Subcutaneous abdominal adipose tissue (tissue), 5 donors: ENCODE data around the gene AWAT2.

Experiments used
- H3K27ac ChIP-seq: one replicate; pipeline ENCODE4 v1.7.0; 2013; ENCODE audit warnings: low read depth, mild to moderate bottlenecking, inconsistent platforms, low read length, moderate library complexity
- H3K27me3 ChIP-seq, 5 donors: one replicate each; pipeline ENCODE4 v1.7.0; 2013; ENCODE audit warnings: low read length in 5 of 5, inconsistent platforms in 1 of 5; ENCODE audit not compliant: control insufficient read depth in 5 of 5, insufficient read depth in 4 of 5
- H3K36me3 ChIP-seq, 5 donors: one replicate each; pipeline ENCODE4 v1.7.0; 2013; ENCODE audit warnings: low read length in 5 of 5; ENCODE audit not compliant: control insufficient read depth in 5 of 5, insufficient read depth in 5 of 5
- H3K4me1 ChIP-seq, 5 donors: one replicate each; pipeline ENCODE4 v1.7.0; 2013; ENCODE audit warnings: low read length in 5 of 5, mild to moderate bottlenecking in 3 of 5, moderate library complexity in 1 of 5; ENCODE audit not compliant: control insufficient read depth in 5 of 5, insufficient read depth in 5 of 5
- H3K4me3 ChIP-seq, 5 donors: one replicate each; pipeline ENCODE4 v1.7.0; 2013; ENCODE audit warnings: low read length in 5 of 5, low read depth in 1 of 5
- H3K9ac ChIP-seq, 5 donors: one replicate each; pipeline ENCODE4 v1.7.0; 2013; ENCODE audit warnings: low read length in 5 of 5, mild to moderate bottlenecking in 4 of 5, moderate library complexity in 3 of 5
- H3K9me3 ChIP-seq, 5 donors: one replicate each; pipeline ENCODE4 v1.7.0; 2013; ENCODE audit warnings: low read length in 5 of 5; ENCODE audit not compliant: control insufficient read depth in 5 of 5
- donor health status: healthy.
- donor health status: healthy.
- donor health status: healthy.
- donor health status: healthy.
- donor health status: healthy.

The AWAT2 gene

GRCh38 chrX:70079297-70079696 lies 29.6 kb upstream of the AWAT2 start:
- Histone ChIP-seq H3K4me1 (no peaks in the 10 kb centered on the region), H3K9ac (no peak overlapping the region), H3K4me3 (no peak overlapping the region), H3K36me3 (no peaks in the 10 kb centered on the region), H3K9me3 (peaks cover 0 to 10% (median 4%) of the 10 kb centered on the region in 5 donors), H3K27me3 (peaks cover 3 to 19% (median 6%) of the 10 kb centered on the region in 5 donors), H3K27ac (no peak overlapping the region)

DNA sequence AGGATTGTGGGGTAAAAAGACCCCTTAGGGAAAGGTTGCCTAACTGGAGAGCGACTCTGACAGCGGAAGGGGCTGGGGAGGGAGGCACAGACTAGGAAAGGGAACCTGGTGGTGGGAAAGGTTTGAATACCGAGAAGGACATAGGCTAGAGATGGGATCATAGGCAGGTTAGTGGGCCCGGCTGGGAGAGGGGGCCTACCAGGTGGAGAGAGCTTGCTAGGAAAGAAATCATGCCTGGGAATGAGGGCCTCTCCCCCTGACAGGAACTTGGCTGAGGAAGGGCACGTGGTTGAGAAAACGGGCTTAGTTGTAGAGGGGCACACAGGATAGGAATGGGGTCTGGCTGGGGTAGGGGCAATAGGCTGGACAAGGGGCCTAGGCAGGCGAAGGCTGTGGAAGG lies 16.9 kb upstream of the AWAT2 start:
- Histone ChIP-seq H3K27me3 (peaks cover 8 to 25% (median 17%) of the 10 kb centered on the region in 5 donors), H3K9me3 (peaks cover 0 to 13% (median 5%) of the 10 kb centered on the region in 5 donors), H3K4me1 (no peaks in the 10 kb centered on the region), H3K36me3 (no peaks in the 10 kb centered on the region), H3K9ac (no peak overlapping the region), H3K4me3 (no peak overlapping the region), H3K27ac (no peak overlapping the region)

- Histone ChIP-seq H3K27me3 (peaks cover 8 to 21% (median 17%) of the 10 kb centered on the region in 5 donors), H3K9me3 (peaks cover 0 to 13% (median 5%) of the 10 kb centered on the region in 5 donors), H3K36me3 (no peaks in the 10 kb centered on the region), H3K9ac (no peak overlapping the region), H3K4me1 (no peaks in the 10 kb centered on the region), H3K27ac (no peak overlapping the region), H3K4me3 (no peak overlapping the region)
These were observed 13.3 kb upstream of the AWAT2 start for GRCh38 chrX:70062961-70063550.

- H3K27ac ChIP-seq, result no peak within 1 kb of the TSS
- no peaks in the 10 kb centered on the region for H3K36me3 ChIP-seq
- peaks cover 7 to 17% (median 13%) of the 10 kb centered on the region in 5 donors for H3K27me3 ChIP-seq
- H3K4me3 ChIP-seq, result no peak within 1 kb of the TSS
- H3K9ac ChIP-seq, result no peak within 1 kb of the TSS
- H3K4me1 ChIP-seq, result no peaks in the 10 kb centered on the region
- H3K9me3 ChIP-seq, result peaks cover 0 to 13% (median 5%) of the 10 kb centered on the region in 5 donors
These were observed 12.3 kb upstream of the AWAT2 start, which contains the start of gene OTUD6A for GRCh38 chrX:70062076-70062475. OTUD6A (plus strand) TSS chrX:70062457; CDS start chrX:70062525, 68 bp downstream.

- Histone ChIP-seq H3K4me3 (no peak overlapping the region), H3K9me3 (no peaks in the 10 kb centered on the region), H3K4me1 (no peaks in the 10 kb centered on the region), H3K27ac (no peak overlapping the region), H3K9ac (no peak overlapping the region), H3K27me3 (peaks cover 3 to 30% (median 10%) of the 10 kb centered on the region in 5 donors), H3K36me3 (no peaks in the 10 kb centered on the region)
These were observed 4.7 kb upstream of the AWAT2 start for GRCh38 chrX:70054391-70054790.

GRCh38 chrX:70052895-70053615 lies 3.3 kb upstream of the AWAT2 start:
- no peaks in the 10 kb centered on the region for H3K36me3 ChIP-seq
- H3K27me3 ChIP-seq, result peaks cover 5 to 32% (median 10%) of the 10 kb centered on the region in 5 donors
- H3K27ac ChIP-seq, result no peak overlapping the region
- no peaks in the 10 kb centered on the region for H3K9me3 ChIP-seq
- H3K4me3 ChIP-seq, result no peak overlapping the region
- H3K9ac ChIP-seq, result no peak overlapping the region
- H3K4me1 ChIP-seq, result no peaks in the 10 kb centered on the region

DNA sequence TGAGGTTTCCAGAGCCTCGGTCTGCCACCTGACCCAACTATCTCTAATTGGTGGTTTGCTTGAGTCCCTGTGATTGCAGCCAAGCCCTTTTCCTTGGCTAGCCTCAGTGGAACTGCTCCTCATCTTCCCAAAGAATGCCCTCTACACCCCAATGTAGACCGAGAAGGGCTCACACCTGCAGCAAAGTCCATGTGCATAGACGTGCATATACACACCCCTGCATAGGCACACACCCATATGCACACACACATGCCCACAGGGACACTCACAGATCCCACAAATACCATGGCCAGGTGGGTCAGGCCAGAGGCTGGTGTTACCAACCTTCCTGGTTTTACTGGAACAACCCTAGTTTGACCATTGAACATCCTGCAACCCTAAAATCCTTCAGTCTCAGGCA lies 332 bp downstream of the AWAT2 start:
- H3K27me3 ChIP-seq, result peaks cover 4 to 26% (median 8%) of the 10 kb centered on the region in 5 donors
- peaks cover 0 to 6% (median 0%) of the 10 kb centered on the region in 5 donors for H3K4me1 ChIP-seq
- H3K36me3 ChIP-seq, result no peaks in the 10 kb centered on the region
- H3K27ac ChIP-seq, result no peak overlapping the region
- peaks cover 0 to 7% (median 4%) of the 10 kb centered on the region in 5 donors for H3K9me3 ChIP-seq
- no peak overlapping the region for H3K9ac ChIP-seq
- H3K4me3 ChIP-seq, result no peak overlapping the region

DNA sequence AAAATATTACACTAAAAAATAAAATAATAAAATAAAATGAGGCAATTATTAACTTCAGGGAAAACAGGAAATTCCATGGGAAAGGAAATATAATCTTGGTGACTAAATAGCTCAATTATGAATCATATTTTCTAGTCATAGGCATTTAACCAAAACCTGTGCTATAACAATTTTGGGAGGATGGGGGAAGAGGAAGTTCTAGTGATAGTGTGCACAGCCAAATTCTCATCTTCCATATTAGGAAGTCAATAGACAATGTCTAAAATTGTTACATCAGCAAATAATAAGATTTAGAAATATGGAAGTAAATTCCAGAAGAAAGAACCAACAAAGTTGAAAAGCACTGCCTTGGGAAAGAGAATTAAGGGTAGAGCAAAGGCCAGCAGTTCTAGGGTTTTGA lies 2.8 kb downstream of the AWAT2 start:
- H3K36me3 ChIP-seq, result no peaks in the 10 kb centered on the region
- peaks cover 0 to 6% (median 0%) of the 10 kb centered on the region in 5 donors for H3K4me1 ChIP-seq
- H3K9me3 ChIP-seq, result peaks cover 0 to 7% (median 4%) of the 10 kb centered on the region in 5 donors
- no peak overlapping the region for H3K9ac ChIP-seq
- no peak overlapping the region for H3K4me3 ChIP-seq
- peaks cover 4 to 25% (median 16%) of the 10 kb centered on the region in 5 donors for H3K27me3 ChIP-seq
- no peak overlapping the region for H3K27ac ChIP-seq

DNA sequence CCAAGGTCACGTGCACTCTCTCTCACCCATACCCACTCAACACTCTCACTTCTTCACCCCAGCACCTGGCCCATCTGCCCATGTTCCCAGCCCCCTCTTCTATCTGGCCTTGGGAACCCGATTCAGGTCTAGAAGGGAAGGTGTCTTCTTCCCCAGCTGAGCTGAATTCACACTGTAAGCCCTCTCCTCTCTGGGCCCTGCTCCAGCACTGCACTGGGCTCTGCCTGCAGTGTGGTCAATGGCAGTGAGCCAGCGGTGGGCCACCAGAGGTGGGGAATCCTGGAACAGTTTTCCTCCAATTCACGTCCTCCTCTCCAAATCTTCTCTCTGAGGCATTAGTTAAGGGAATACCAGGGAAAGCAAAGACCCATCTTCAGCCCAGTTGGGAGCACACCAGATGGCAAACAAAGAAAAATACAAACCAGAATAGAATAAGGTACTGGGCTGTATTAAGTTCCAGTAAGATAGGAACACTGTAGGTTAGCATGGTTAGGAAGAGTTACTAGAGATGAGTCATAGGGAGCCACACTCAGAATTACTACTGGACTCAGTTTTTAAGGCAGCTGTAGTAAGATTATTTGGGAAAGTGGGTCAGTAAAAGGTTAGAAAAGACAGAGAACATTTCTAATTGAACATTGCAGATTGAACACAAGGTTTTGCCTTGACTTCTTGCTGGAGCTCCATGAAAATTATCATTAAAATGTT lies 5.0 kb downstream of the AWAT2 start:
- H3K27ac ChIP-seq, result no peak overlapping the region
- peaks cover 4 to 22% (median 15%) of the 10 kb centered on the region in 5 donors for H3K27me3 ChIP-seq
- no peak overlapping the region for H3K4me3 ChIP-seq
- no peak overlapping the region for H3K9ac ChIP-seq
- H3K36me3 ChIP-seq, result no peaks in the 10 kb centered on the region
- peaks cover 0 to 7% (median 4%) of the 10 kb centered on the region in 5 donors for H3K9me3 ChIP-seq
- H3K4me1 ChIP-seq, result peaks cover 0 to 6% (median 0%) of the 10 kb centered on the region in 5 donors

- Histone ChIP-seq H3K4me1 (peaks cover 0 to 6% (median 0%) of the 10 kb centered on the region in 5 donors), H3K9me3 (peaks cover 0 to 7% (median 4%) of the 10 kb centered on the region in 5 donors), H3K36me3 (no peaks in the 10 kb centered on the region), H3K4me3 (no peak overlapping the region), H3K27me3 (peaks cover 0 to 19% (median 13%) of the 10 kb centered on the region in 5 donors), H3K27ac (no peak overlapping the region), H3K9ac (no peak overlapping the region)
These were observed 6.1 kb downstream of the AWAT2 start for GRCh38 chrX:70043685-70044084.
